Measurements from ENCODE around the gene SIX2. TPM values are rescaled to one million over a fixed set of nuclear protein-coding genes. Genes with fewer than 3 reads are reported as not detected.

SIX2 gene
- total and polyA plus RNA-seq, 4 experiments from 2014 or later, result not detected

DNA sequence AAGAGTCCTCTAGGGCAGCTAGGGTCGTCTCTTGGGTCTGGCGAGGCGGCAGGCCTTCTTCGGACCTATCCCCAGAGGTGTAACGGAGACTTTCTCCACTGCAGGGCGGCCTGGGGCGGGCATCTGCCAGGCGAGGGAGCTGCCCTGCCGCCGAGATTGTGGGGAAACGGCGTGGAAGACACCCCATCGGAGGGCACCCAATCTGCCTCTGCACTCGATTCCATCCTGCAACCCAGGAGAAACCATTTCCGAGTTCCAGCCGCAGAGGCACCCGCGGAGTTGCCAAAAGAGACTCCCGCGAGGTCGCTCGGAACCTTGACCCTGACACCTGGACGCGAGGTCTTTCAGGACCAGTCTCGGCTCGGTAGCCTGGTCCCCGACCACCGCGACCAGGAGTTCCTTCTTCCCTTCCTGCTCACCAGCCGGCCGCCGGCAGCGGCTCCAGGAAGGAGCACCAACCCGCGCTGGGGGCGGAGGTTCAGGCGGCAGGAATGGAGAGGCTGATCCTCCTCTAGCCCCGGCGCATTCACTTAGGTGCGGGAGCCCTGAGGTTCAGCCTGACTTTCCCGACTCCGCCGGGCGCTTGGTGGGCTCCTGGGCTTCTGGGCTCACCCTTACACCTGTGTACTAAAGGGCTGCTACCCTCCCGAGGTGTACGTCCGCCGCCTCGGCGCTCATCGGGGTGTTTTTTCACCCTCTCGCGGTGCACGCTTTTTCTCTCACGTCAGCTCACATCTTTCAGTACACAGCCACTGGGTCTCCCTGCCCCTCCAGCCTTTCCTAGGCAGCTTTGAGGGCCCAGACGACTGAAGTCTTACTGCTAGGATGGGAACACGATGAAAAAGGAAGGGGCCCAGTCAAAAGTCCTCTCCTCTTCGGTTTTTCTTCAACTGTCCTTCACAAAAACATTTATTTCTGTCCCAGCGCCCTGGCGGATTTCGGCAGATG is 8.1 kb downstream of the SIX2 start:
- Histone ChIP-seq H3K4me1 (ENCODE audit: insufficient read depth, low read length) (peaks cover 20% of the 10 kb centered on the region), H3K36me3 (ENCODE audit: insufficient read depth, low read length) (no peaks in the 10 kb centered on the region), H3K9me3 (ENCODE audit: control insufficient read depth in 1 of 2, low read length in 2 of 2) (no peaks in the 10 kb centered on the region), H3K27ac (ENCODE audit: low read depth, low read length) (no peak overlapping the region), H3K4me3 (ENCODE audit: low read length in 2 of 2) (no peak overlapping the region), H3K27me3 (ENCODE audit: insufficient read depth, low read length) (peaks cover 27% of the 10 kb centered on the region)
- ChIA-PET POLR2A (ENCODE audit: partially characterized antibody) (no interaction called here), CTCF (ENCODE audit: partially characterized antibody) (no interaction called here)
- peaks cover 0 to 4% of the 10 kb centered on the region in 2 donors for H3K36me3 Mint-ChIP-seq
- peak overlapping the region in 7 of 8 donors; percentile 41 to 76 (median 65) for H3K4me3 Mint-ChIP-seq
- H3K27me3 Mint-ChIP-seq, result peaks cover 57 to 58% of the 10 kb centered on the region in 2 donors
- no peak overlapping the region for H3K27ac Mint-ChIP-seq
- DNase-seq, result no peak
- intact Hi-C loops (cut with micrococcal nuclease), result no loop called here
- H3K4me1 Mint-ChIP-seq, result peaks cover 9 to 26% (median 20%) of the 10 kb centered on the region in 4 donors
- H3K9me3 Mint-ChIP-seq, result peaks cover 0 to 8% (median 0%) of the 10 kb centered on the region in 8 donors

DNA sequence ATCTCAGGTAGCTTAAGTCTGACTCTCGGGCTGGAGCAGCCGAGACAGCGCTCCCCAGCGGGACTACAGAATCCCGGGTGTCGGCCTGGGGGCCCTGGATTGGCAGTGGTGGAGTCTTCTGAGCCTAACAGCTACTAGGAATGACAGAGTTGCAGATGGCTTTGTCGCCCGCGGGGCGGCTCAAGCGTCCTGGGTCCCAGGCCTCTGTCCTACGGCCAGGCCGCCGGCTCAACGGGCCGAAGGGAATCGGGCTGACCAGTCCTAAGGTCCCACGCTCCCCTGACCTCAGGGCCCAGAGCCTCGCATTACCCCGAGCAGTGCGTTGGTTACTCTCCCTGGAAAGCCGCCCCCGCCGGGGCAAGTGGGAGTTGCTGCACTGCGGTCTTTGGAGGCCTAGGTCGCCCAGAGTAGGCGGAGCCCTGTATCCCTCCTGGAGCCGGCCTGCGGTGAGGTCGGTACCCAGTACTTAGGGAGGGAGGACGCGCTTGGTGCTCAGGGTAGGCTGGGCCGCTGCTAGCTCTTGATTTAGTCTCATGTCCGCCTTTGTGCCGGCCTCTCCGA is 8.8 kb downstream of the SIX2 start:
- intact Hi-C loops (cut with micrococcal nuclease), result no loop called here
- H3K36me3 ChIP-seq (ENCODE audit: insufficient read depth, low read length), result no peaks in the 10 kb centered on the region

DNA sequence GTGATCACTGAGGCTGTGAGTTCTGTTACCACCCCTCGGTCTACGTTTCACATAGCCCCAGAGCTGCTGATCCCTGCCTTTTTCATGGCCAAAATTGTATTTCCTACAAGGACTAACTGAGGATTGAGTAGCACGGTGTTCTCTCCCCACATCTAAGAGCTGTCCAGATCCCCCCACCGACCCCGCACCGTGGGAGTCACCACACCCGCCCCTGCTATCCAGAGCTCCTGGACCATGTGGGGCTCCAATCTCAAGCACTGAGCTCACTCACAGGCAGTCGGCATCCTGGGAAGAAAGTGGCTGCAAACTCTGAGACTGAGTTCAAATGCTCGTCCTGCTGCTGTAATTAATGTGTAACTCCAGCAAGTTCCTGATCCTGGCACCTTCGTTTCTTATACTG is 9.7 kb downstream of the SIX2 start:
- no peaks in the 10 kb centered on the region for H3K9me3 ChIP-seq (ENCODE audit: control insufficient read depth in 1 of 2, low read length in 2 of 2)
- peaks cover 6 to 19% (median 12%) of the 10 kb centered on the region in 4 donors for H3K4me1 Mint-ChIP-seq
- no peak overlapping the region for H3K27ac ChIP-seq (ENCODE audit: low read depth, low read length)
- H3K27ac Mint-ChIP-seq, result no peak overlapping the region
- H3K9me3 Mint-ChIP-seq, result peaks cover 0 to 8% (median 0%) of the 10 kb centered on the region in 8 donors
- intact Hi-C loops (cut with micrococcal nuclease), result no loop called here
- DNase-seq, result no peak
- CTCF ChIA-PET (ENCODE audit: partially characterized antibody), result interaction anchor here (1.1 to 2.3 kb wide), 2 partner anchors 15 to 19 kb away, joined by 4 to 6 read pairs; no protein-coding TSS in a partner anchor
- no peak overlapping the region for H3K4me3 ChIP-seq (ENCODE audit: low read length in 2 of 2)
- H3K27me3 ChIP-seq (ENCODE audit: insufficient read depth, low read length), result peaks cover 27% of the 10 kb centered on the region
- H3K36me3 Mint-ChIP-seq, result no peaks in the 10 kb centered on the region
- H3K27me3 Mint-ChIP-seq, result peaks cover 52 to 62% of the 10 kb centered on the region in 2 donors
- POLR2A ChIA-PET (ENCODE audit: partially characterized antibody), result no interaction called here
- no peaks in the 10 kb centered on the region for H3K36me3 ChIP-seq (ENCODE audit: insufficient read depth, low read length)
- peak overlapping the region in 1 of 8 donors; percentile 31 for H3K4me3 Mint-ChIP-seq
- peaks cover 16% of the 10 kb centered on the region for H3K4me1 ChIP-seq (ENCODE audit: insufficient read depth, low read length)

More for the DNA sequence above, 8.8 kb downstream of the SIX2 start:
- Mint-ChIP-seq H3K9me3 (peaks cover 0 to 8% (median 0%) of the 10 kb centered on the region in 8 donors), H3K27ac (no peak overlapping the region), H3K4me1 (peaks cover 7 to 22% (median 16%) of the 10 kb centered on the region in 4 donors), H3K27me3 (peaks cover 54 to 58% of the 10 kb centered on the region in 2 donors), H3K4me3 (peak overlapping the region in 4 of 8 donors; percentile 48 to 76 (median 61)), H3K36me3 (peaks cover 0 to under 1% of the 10 kb centered on the region in 2 donors)
- CTCF ChIA-PET (ENCODE audit: partially characterized antibody), result interaction anchor here (1.1 kb wide), 1 partner anchor 20 kb away, joined by 4 read pairs; no protein-coding TSS in a partner anchor
- H3K27me3 ChIP-seq (ENCODE audit: insufficient read depth, low read length), result peaks cover 27% of the 10 kb centered on the region
- no peaks in the 10 kb centered on the region for H3K9me3 ChIP-seq (ENCODE audit: control insufficient read depth in 1 of 2, low read length in 2 of 2)
- POLR2A ChIA-PET (ENCODE audit: partially characterized antibody), result no interaction called here
- H3K4me1 ChIP-seq (ENCODE audit: insufficient read depth, low read length), result peaks cover 20% of the 10 kb centered on the region
- DNase-seq, result no peak
- H3K27ac ChIP-seq (ENCODE audit: low read depth, low read length), result no peak overlapping the region
- H3K4me3 ChIP-seq (ENCODE audit: low read length in 2 of 2), result no peak overlapping the region

DNA sequence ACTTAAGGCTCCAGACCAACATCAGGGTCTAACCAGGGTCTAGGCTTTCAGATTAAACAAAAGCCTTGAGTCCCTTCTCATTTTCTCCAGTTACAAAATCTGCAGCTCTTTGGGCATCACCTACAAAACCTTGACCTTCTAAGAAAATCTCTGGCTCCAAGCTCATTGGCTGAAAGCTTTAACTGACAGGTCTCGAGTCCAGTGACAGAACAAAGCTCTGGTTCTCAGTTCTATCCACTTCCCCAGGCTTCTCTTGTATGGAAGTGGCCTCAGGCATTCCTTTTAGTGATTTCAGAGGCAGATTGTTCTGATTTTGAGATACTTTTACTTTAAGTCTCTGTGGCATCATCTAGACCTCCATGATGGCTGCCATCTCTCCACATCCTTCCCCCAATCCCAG is 11.3 kb downstream of the SIX2 start:
- H3K9me3 Mint-ChIP-seq, result peaks cover 0 to 9% (median under 1%) of the 10 kb centered on the region in 8 donors
- intact Hi-C loops (cut with micrococcal nuclease), result no loop called here
- Histone ChIP-seq H3K9me3 (ENCODE audit: control insufficient read depth in 1 of 2, low read length in 2 of 2) (no peaks in the 10 kb centered on the region), H3K27ac (ENCODE audit: low read depth, low read length) (no peak overlapping the region), H3K27me3 (ENCODE audit: insufficient read depth, low read length) (peaks cover 16% of the 10 kb centered on the region), H3K36me3 (ENCODE audit: insufficient read depth, low read length) (no peaks in the 10 kb centered on the region), H3K4me1 (ENCODE audit: insufficient read depth, low read length) (peaks cover 12% of the 10 kb centered on the region), H3K4me3 (ENCODE audit: low read length in 2 of 2) (no peak overlapping the region)
- ChIA-PET POLR2A (ENCODE audit: partially characterized antibody) (no interaction called here), CTCF (ENCODE audit: partially characterized antibody) (interaction anchor here (2.3 to 2.4 kb wide), 2 partner anchors 13 to 17 kb away, joined by 6 to 9 read pairs; no protein-coding TSS in a partner anchor)
- no peak for DNase-seq
- H3K36me3 Mint-ChIP-seq, result no peaks in the 10 kb centered on the region
- peaks cover 55 to 58% of the 10 kb centered on the region in 2 donors for H3K27me3 Mint-ChIP-seq
- peaks cover 6 to 19% (median 10%) of the 10 kb centered on the region in 4 donors for H3K4me1 Mint-ChIP-seq
- H3K4me3 Mint-ChIP-seq, result no peak overlapping the region
- H3K27ac Mint-ChIP-seq, result no peak overlapping the region

DNA sequence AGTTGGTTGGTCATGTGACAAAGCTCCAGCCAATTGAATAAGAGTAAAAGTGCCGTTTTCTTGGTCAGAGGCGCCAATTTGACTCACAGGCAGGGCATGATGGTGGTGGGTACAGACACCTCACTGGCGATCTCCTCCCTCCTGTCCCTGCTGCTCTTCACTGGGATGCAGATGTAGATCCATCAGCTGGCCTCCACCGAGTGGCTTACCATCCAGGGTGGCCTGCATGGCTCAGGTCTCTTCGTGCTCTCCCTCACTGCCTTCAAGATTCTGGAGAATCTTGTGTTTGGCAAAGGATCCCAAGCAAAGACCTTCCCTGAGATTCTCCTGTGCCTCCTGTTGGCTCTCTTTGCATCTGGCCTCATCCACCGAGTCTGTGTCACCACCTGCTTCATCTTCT is 12.9 kb downstream of the SIX2 start:
- H3K27ac ChIP-seq (ENCODE audit: low read depth, low read length), result no peak overlapping the region
- peaks cover 2% of the 10 kb centered on the region for H3K4me1 ChIP-seq (ENCODE audit: insufficient read depth, low read length)
- no peak overlapping the region for H3K27ac Mint-ChIP-seq
- no peaks in the 10 kb centered on the region for H3K9me3 ChIP-seq (ENCODE audit: control insufficient read depth in 1 of 2, low read length in 2 of 2)
- H3K4me1 Mint-ChIP-seq, result peaks cover 0 to 9% (median 2%) of the 10 kb centered on the region in 4 donors
- no peaks in the 10 kb centered on the region for H3K36me3 Mint-ChIP-seq
- H3K27me3 ChIP-seq (ENCODE audit: insufficient read depth, low read length), result peaks cover 3% of the 10 kb centered on the region
- H3K27me3 Mint-ChIP-seq, result peaks cover 47 to 51% of the 10 kb centered on the region in 2 donors
- intact Hi-C loops (cut with micrococcal nuclease), result no loop called here
- H3K9me3 Mint-ChIP-seq, result peaks cover 0 to 16% (median 7%) of the 10 kb centered on the region in 8 donors
- H3K4me3 ChIP-seq (ENCODE audit: low read length in 2 of 2), result no peak overlapping the region
- no peaks in the 10 kb centered on the region for H3K36me3 ChIP-seq (ENCODE audit: insufficient read depth, low read length)
- H3K4me3 Mint-ChIP-seq, result peak overlapping the region in 1 of 8 donors; percentile 6
- ChIA-PET POLR2A (ENCODE audit: partially characterized antibody) (no interaction called here), CTCF (ENCODE audit: partially characterized antibody) (interaction anchor here (1.7 kb wide), 1 partner anchor 15 kb away, joined by 6 read pairs; no protein-coding TSS in a partner anchor)
- no peak for DNase-seq

DNA sequence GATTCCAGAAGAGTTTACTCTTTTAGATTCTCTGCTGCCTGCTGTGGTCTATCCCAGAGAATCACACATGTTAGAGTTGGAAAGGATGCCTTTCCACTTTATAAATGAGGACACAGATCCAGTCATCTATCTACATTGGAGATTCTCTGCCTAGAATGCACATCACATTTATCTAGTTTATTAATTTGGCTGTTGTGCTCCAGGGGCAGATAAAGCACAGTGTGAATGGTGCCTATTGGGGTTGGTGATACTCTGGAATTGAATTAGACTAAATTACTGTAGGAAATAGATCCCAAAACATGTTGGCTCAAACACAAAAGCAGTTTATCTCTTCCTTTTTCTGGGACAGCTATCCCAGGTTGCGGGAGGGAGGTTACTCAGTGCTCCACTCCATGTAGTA is 14.9 kb downstream of the SIX2 start:
- ChIA-PET CTCF (ENCODE audit: partially characterized antibody) (no interaction called here), POLR2A (ENCODE audit: partially characterized antibody) (no interaction called here)
- Histone ChIP-seq H3K9me3 (ENCODE audit: control insufficient read depth in 1 of 2, low read length in 2 of 2) (no peaks in the 10 kb centered on the region), H3K4me1 (ENCODE audit: insufficient read depth, low read length) (no peaks in the 10 kb centered on the region), H3K36me3 (ENCODE audit: insufficient read depth, low read length) (no peaks in the 10 kb centered on the region), H3K27me3 (ENCODE audit: insufficient read depth, low read length) (peaks cover 3% of the 10 kb centered on the region), H3K27ac (ENCODE audit: low read depth, low read length) (no peak overlapping the region), H3K4me3 (ENCODE audit: low read length in 2 of 2) (no peak overlapping the region)
- H3K27ac Mint-ChIP-seq, result no peak overlapping the region
- peaks cover 47 to 53% of the 10 kb centered on the region in 2 donors for H3K27me3 Mint-ChIP-seq
- peaks cover 0 to under 1% (median 0%) of the 10 kb centered on the region in 4 donors for H3K4me1 Mint-ChIP-seq
- peaks cover 0 to 18% (median 10%) of the 10 kb centered on the region in 8 donors for H3K9me3 Mint-ChIP-seq
- no peak for DNase-seq
- H3K36me3 Mint-ChIP-seq, result no peaks in the 10 kb centered on the region
- intact Hi-C loops (cut with micrococcal nuclease), result no loop called here
- H3K4me3 Mint-ChIP-seq, result no peak overlapping the region

DNA sequence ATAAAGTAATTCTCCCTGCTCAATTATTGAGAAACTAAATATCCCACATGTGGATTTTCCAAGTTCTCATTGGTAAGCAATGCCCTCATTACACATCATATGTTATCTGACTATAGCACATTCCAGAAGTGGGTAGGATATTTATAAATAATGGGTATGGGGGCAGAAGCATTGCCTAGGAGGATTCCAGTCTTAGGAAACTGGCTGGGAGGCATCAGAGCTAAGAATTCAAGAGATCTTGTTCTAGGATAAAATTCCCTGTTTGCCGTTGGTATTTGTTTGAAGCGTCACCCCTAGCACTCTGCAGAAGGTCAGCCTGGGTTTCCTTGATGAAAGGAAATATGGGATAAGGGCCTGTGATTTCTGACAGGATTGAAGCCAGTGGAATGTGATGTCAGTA is 20.1 kb downstream of the SIX2 start:
- H3K4me1 Mint-ChIP-seq, result no peaks in the 10 kb centered on the region
- POLR2A ChIA-PET (ENCODE audit: partially characterized antibody), result no interaction called here
- H3K4me3 ChIP-seq (ENCODE audit: low read length in 2 of 2), result no peak overlapping the region
- H3K27ac Mint-ChIP-seq, result no peak overlapping the region
- H3K27me3 ChIP-seq (ENCODE audit: insufficient read depth, low read length), result no peaks in the 10 kb centered on the region
- DNase-seq, result no peak
- H3K36me3 ChIP-seq (ENCODE audit: insufficient read depth, low read length), result no peaks in the 10 kb centered on the region
- intact Hi-C loops (cut with micrococcal nuclease), result no loop called here
- H3K27me3 Mint-ChIP-seq, result peaks cover 26 to 32% of the 10 kb centered on the region in 2 donors
- H3K4me3 Mint-ChIP-seq, result no peak overlapping the region
- H3K27ac ChIP-seq (ENCODE audit: low read depth, low read length), result no peak overlapping the region
- H3K9me3 Mint-ChIP-seq, result peaks cover 2 to 26% (median 9%) of the 10 kb centered on the region in 8 donors
- H3K4me1 ChIP-seq (ENCODE audit: insufficient read depth, low read length), result no peaks in the 10 kb centered on the region
- no peaks in the 10 kb centered on the region for H3K9me3 ChIP-seq (ENCODE audit: control insufficient read depth in 1 of 2, low read length in 2 of 2)
- peaks cover 0 to 3% of the 10 kb centered on the region in 2 donors for H3K36me3 Mint-ChIP-seq
- CTCF ChIA-PET (ENCODE audit: partially characterized antibody), result interaction anchor here (0.6 kb wide), 1 partner anchor 10 kb away, joined by 5 read pairs; no protein-coding TSS in a partner anchor
